Keratinocyte (primary cell): ENCODE data around the gene LRRTM3. TPM values are rescaled to one million over a fixed set of nuclear protein-coding genes. Genes with fewer than 3 reads are reported as not detected.

ENCODE experiments used
- DNase-seq: peaks from one replicate; pipeline ENCODE4 v3.0.0-alpha.2; 2011; ENCODE audit warnings: low read depth, missing footprints, low spot score
- FAIRE-seq: peaks from 2 replicates; lab custom pipeline; 2011; peaks lifted over from hg19 to GRCh38; lab: Jason Lieb, UNC
- H2AFZ ChIP-seq: 2 replicates; pipeline ENCODE4 v1.6.0; 2012; ENCODE audit warnings: low read length, control low read depth, inconsistent platforms; ENCODE audit not compliant: control insufficient read depth
- H3K27ac ChIP-seq: 2 replicates; pipeline ENCODE4 v1.5.1; 2011; ENCODE audit warnings: low read length; ENCODE audit not compliant: control insufficient read depth, insufficient read depth
- H3K27me3 ChIP-seq: 3 replicates; pipeline ENCODE4 v1.6.0; 2011; ENCODE audit warnings: low read length; ENCODE audit not compliant: control insufficient read depth, insufficient read depth; ENCODE audit errors: extremely low read depth
- H3K36me3 ChIP-seq, 2 experiments: 2 replicates in 1 of 2; 3 replicates in 1 of 2; pipeline ENCODE4 v1.5.1; 2011; ENCODE audit warnings: low read length in 2 of 2, mild to moderate bottlenecking in 1 of 2; ENCODE audit not compliant: control insufficient read depth in 2 of 2, insufficient read depth in 2 of 2; ENCODE audit errors: extremely low read depth in 1 of 2
- H3K4me1 ChIP-seq: 3 replicates; pipeline ENCODE4 v1.5.1; 2011; ENCODE audit warnings: low read length; ENCODE audit not compliant: control insufficient read depth, insufficient read depth; ENCODE audit errors: extremely low read depth
- H3K4me2 ChIP-seq: 3 replicates; pipeline ENCODE4 v1.6.0; 2011; ENCODE audit warnings: low read depth, low read length; ENCODE audit not compliant: control insufficient read depth, insufficient read depth; ENCODE audit errors: extremely low read depth
- H3K4me3 ChIP-seq, 3 experiments: fragments of 200-600 bp in 1 of 3; sonication (generic) in 1 of 3; 2 replicates in 2 of 3; 3 replicates in 1 of 3; pipeline ENCODE4 v1.5.1; 2011 to 2016; ENCODE audit warnings: low read length in 3 of 3, mild to moderate bottlenecking in 3 of 3, control low read depth in 2 of 3, inconsistent platforms in 1 of 3, low read depth in 1 of 3, mixed read lengths in 1 of 3, mixed run types in 1 of 3, moderate library complexity in 1 of 3; ENCODE audit not compliant: control insufficient read depth in 2 of 3, insufficient read depth in 2 of 3; ENCODE audit errors: extremely low read depth in 1 of 3
- H3K79me2 ChIP-seq: 2 replicates; pipeline ENCODE4 v1.6.0; 2012; ENCODE audit warnings: low read length; ENCODE audit not compliant: control insufficient read depth, insufficient read depth
- H3K9ac ChIP-seq: 3 replicates; pipeline ENCODE4 v1.6.0; 2011; ENCODE audit warnings: low read length; ENCODE audit not compliant: control insufficient read depth, insufficient read depth; ENCODE audit errors: extremely low read depth
- H3K9me1 ChIP-seq: 3 replicates; pipeline ENCODE4 v1.6.0; 2011; ENCODE audit warnings: low read length; ENCODE audit not compliant: control insufficient read depth, insufficient read depth; ENCODE audit errors: extremely low read depth
- H3K9me3 ChIP-seq: 2 replicates; pipeline ENCODE4 v1.5.1; 2012; ENCODE audit warnings: low read depth, low read length; ENCODE audit not compliant: control insufficient read depth
- H4K20me1 ChIP-seq: 3 replicates; pipeline ENCODE4 v1.6.0; 2011; ENCODE audit warnings: low read length; ENCODE audit not compliant: control insufficient read depth, insufficient read depth; ENCODE audit errors: extremely low read depth
- CTCF ChIP-seq, 3 experiments: IDR thresholded peaks in 1 of 3; conservative IDR thresholded peaks in 1 of 3; optimal IDR thresholded peaks in 1 of 3; 2 replicates in 2 of 3; 3 replicates in 1 of 3; pipeline versions ENCODE3 to v1.5.1; 2011; ENCODE audit warnings: low read length in 3 of 3, mild to moderate bottlenecking in 3 of 3, moderate library complexity in 2 of 3, control low read depth in 1 of 3, inconsistent platforms in 1 of 3; ENCODE audit not compliant: insufficient read depth in 2 of 3; ENCODE audit errors: extremely low read depth in 1 of 3
- EZH2 ChIP-seq: IDR thresholded peaks from one replicate; pipeline ENCODE4 v1.6.1; 2012; ENCODE audit warnings: inconsistent platforms, mild to moderate bottlenecking, low read length, moderate library complexity
- dilution Hi-C: fragments of 300-500 bp; cut with MboI; formaldehyde crosslinking; loops from one replicate; pipeline ENCODE4 v1.7.0; 2020; ENCODE audit warnings: low sequenced_read_pairs; ENCODE audit not compliant: extremely low pct_ligation_motif_present
- polyA plus RNA-seq, 5 experiments: library from polyadenylated mRNA; depleted of rRNA in 3 of 5; stranded (reverse) in 3 of 5; stranded (forward) in 1 of 5; unstranded in 1 of 5; fragments of >200 nt; gene quantifications; 1 replicate in 1 of 5; 2 replicates in 3 of 5; 3 replicates in 1 of 5; pipeline versions ENCODE4 v1.2.1 to v1.2.3, GENCODE V29; 2011 to 2012; ENCODE audit warnings: missing spikeins in 2 of 5, low read depth in 1 of 5, low replicate concordance in 1 of 5

The LRRTM3 gene
- polyA plus RNA-seq, 1 donor (not counting 4 experiments of a cell fraction or from before 2014, with no cell fraction given): not detected

GRCh38 chr10:67072654-67073053 is 146.8 kb downstream of the LRRTM3 start:
- dilution Hi-C loops: no loop called here
- FAIRE-seq (no peak), DNase-seq (no peak)

GRCh38 chr10:67075491-67075971 is 149.7 kb downstream of the LRRTM3 start:
- FAIRE-seq (no peak), DNase-seq (no peak)
- Histone ChIP-seq H2AFZ (no peak overlapping the region), H3K9me1 (no peaks in the 10 kb centered on the region), H3K27ac (no peak overlapping the region), H3K9me3 (no peaks in the 10 kb centered on the region), H4K20me1 (no peaks in the 10 kb centered on the region), H3K27me3 (no peaks in the 10 kb centered on the region), H3K9ac (no peak overlapping the region), H3K4me3 (no peak overlapping the region), H3K79me2 (no peaks in the 10 kb centered on the region), H3K36me3 (no peaks in the 10 kb centered on the region), H3K4me1 (no peaks in the 10 kb centered on the region), H3K4me2 (no peak overlapping the region)
- dilution Hi-C loops: no loop called here
- TF ChIP-seq CTCF (optimal IDR thresholded peaks at IDR 0.05 in 1 of 3, IDR thresholded peaks at IDR 0.05 in 1 of 3, conservative IDR thresholded peaks at IDR 0.05 in 1 of 3; ENCODE audit: extremely low read depth in 1 of 3, insufficient read depth in 2 of 3, low read length in 3 of 3) (no peak), EZH2 (no peak)

More at GRCh38 chr10:67072654-67073053, 146.8 kb downstream of the LRRTM3 start:
- Histone ChIP-seq H3K9me1 (no peaks in the 10 kb centered on the region), H3K4me1 (no peaks in the 10 kb centered on the region), H3K27ac (no peak overlapping the region), H3K4me3 (no peak overlapping the region), H3K9me3 (no peaks in the 10 kb centered on the region), H3K79me2 (no peaks in the 10 kb centered on the region), H3K9ac (no peak overlapping the region), H3K36me3 (no peaks in the 10 kb centered on the region), H2AFZ (no peak overlapping the region), H3K27me3 (no peaks in the 10 kb centered on the region), H3K4me2 (no peak overlapping the region), H4K20me1 (no peaks in the 10 kb centered on the region)
- TF ChIP-seq CTCF (optimal IDR thresholded peaks at IDR 0.05 in 1 of 3, IDR thresholded peaks at IDR 0.05 in 1 of 3, conservative IDR thresholded peaks at IDR 0.05 in 1 of 3; ENCODE audit: extremely low read depth in 1 of 3, insufficient read depth in 2 of 3, low read length in 3 of 3) (no peak), EZH2 (no peak)
